HepG2 (cell line): ENCODE data around the gene TUG1. TPM values are rescaled to one million over a fixed set of nuclear protein-coding genes. Genes with fewer than 3 reads are reported as not detected.

Source experiments
- ATAC-seq: fragments of 200-7000 bp; cut with Tn5 transposase; 3 replicates; pipeline ENCODE4 v1.9.1; 2020; ENCODE audit warnings: mild to moderate bottlenecking, moderate library complexity
- Bru-seq: library from RNA; stranded (reverse); fragments of 400-500 nt; gene quantifications from one replicate; lab custom pipeline; 2021; lab: Mats Ljungman, UMichigan
- BruChase-seq, 2 experiments: library from RNA; stranded (reverse); fragments of 400-500 nt; gene quantifications; one replicate each; lab custom pipeline; 2021; lab: Mats Ljungman, UMichigan
- BruUV-seq: library from RNA; stranded (reverse); fragments of 400-500 nt; replicated peaks from 2 replicates; lab custom pipeline; 2021; lab: Mats Ljungman, UMichigan
- CTCF ChIA-PET: fragments of 300-600 bp; formaldehyde crosslinking; extraction: SDS; loops from one replicate; lab custom pipeline; 2021; ENCODE audit warnings: low total read pairs, inconsistent platforms, low intra/inter-chr PET ratio; lab: Yijun Ruan, JAX
- POLR2A ChIA-PET: fragments of 350-600 bp; sonication (Branson Sonifier 250); formaldehyde crosslinking; loops from one replicate; lab custom pipeline; 2020; ENCODE audit warnings: antibody characterized with exemption, inconsistent platforms; lab: Yijun Ruan, JAX
- DNase-seq: peaks from one replicate; pipeline ENCODE4 v3.0.0-alpha.2; 2015; ENCODE audit warnings: low spot score
- FAIRE-seq: peaks from 3 replicates; lab custom pipeline; 2011; peaks lifted over from hg19 to GRCh38; lab: Jason Lieb, UNC
- H2AFZ ChIP-seq: one replicate; pipeline ENCODE4 v1.6.1; 2011; ENCODE audit warnings: low read length, inconsistent platforms
- H3K27ac ChIP-seq: fragments of 300-600 bp; 3 replicates; pipeline ENCODE4 v1.8.0; 2011; ENCODE audit warnings: mixed run types, mild to moderate bottlenecking, mixed read lengths, low read length, inconsistent platforms; ENCODE audit not compliant: insufficient read depth; ENCODE audit errors: extremely low read length
- H3K27me3 ChIP-seq, 2 experiments: fragments of 200-600 bp in 1 of 2; 2 replicates in 1 of 2; 3 replicates in 1 of 2; pipeline versions ENCODE4 v1.6.0 to v1.8.0; 2011; ENCODE audit warnings: low read length in 2 of 2, mild to moderate bottlenecking in 2 of 2, moderate library complexity in 2 of 2, inconsistent platforms in 1 of 2; ENCODE audit not compliant: insufficient read depth in 2 of 2, control insufficient read depth in 1 of 2
- H3K36me3 ChIP-seq, 2 experiments: fragments of 200-600 bp in 1 of 2; replicated peaks in 1 of 2; 2 replicates in 1 of 2; 3 replicates in 1 of 2; pipeline versions ENCODE4 v1.5.1 to v1.8.0; 2011; ENCODE audit warnings: low read length in 2 of 2, inconsistent platforms in 1 of 2; ENCODE audit not compliant: insufficient read depth in 2 of 2, control insufficient read depth in 1 of 2
- H3K4me1 ChIP-seq: 2 replicates; pipeline ENCODE4 v1.5.1; 2012; ENCODE audit warnings: low read length, inconsistent platforms; ENCODE audit not compliant: insufficient read depth
- H3K4me2 ChIP-seq: 2 replicates; pipeline ENCODE4 v1.6.0; 2011; ENCODE audit warnings: low read depth, low read length, inconsistent platforms
- H3K4me3 ChIP-seq, 3 experiments: fragments of 200-600 bp in 1 of 3; sonication (generic), shearing (Covaris generic) in 1 of 3; replicated peaks in 1 of 3; 2 replicates each; pipeline ENCODE4 v1.5.1; 2011 to 2016; ENCODE audit warnings: low read length in 3 of 3, inconsistent platforms in 2 of 3, low read depth in 2 of 3, mild to moderate bottlenecking in 2 of 3, control low read depth in 1 of 3, mixed read lengths in 1 of 3; ENCODE audit not compliant: insufficient read depth in 1 of 3
- H3K79me2 ChIP-seq: one replicate; pipeline ENCODE4 v1.6.1; 2011; ENCODE audit warnings: low read length, inconsistent platforms; ENCODE audit not compliant: insufficient read depth
- H3K9ac ChIP-seq: 2 replicates; pipeline ENCODE4 v1.6.0; 2011; ENCODE audit warnings: mild to moderate bottlenecking, low read depth, low read length, inconsistent platforms; ENCODE audit not compliant: insufficient read depth
- H3K9me3 ChIP-seq: 2 replicates; pipeline ENCODE4 v1.5.1; 2012; ENCODE audit warnings: mild to moderate bottlenecking, low read length
- H4K20me1 ChIP-seq: 2 replicates; pipeline ENCODE4 v1.6.0; 2011; ENCODE audit warnings: inconsistent platforms, mild to moderate bottlenecking, low read length, moderate library complexity; ENCODE audit not compliant: insufficient read depth
- CBFB ChIP-seq: sonication (generic); formaldehyde crosslinking; IDR thresholded peaks from 2 replicates; pipeline ENCODE4 v1.4.0; 2020; ENCODE audit warnings: missing genetic modification reagents
- ELF3 ChIP-seq: IDR thresholded peaks from 2 replicates; pipeline ENCODE4 v1.6.1; 2016; ENCODE audit warnings: missing genetic modification reagents, missing compliant biosample characterization
- RARA ChIP-seq: IDR thresholded peaks from 2 replicates; pipeline ENCODE4 v1.6.1; 2016; ENCODE audit warnings: missing genetic modification reagents, missing compliant biosample characterization
- RNF2 ChIP-seq: fragments of 450-650 bp; conservative IDR thresholded peaks from 2 replicates; pipeline ENCODE4 v1.6.1; 2016; ENCODE audit warnings: low read depth
- ZNF331 ChIP-seq: sonication (generic); formaldehyde crosslinking; IDR thresholded peaks from 2 replicates; pipeline ENCODE4 v1.4.0; 2020; ENCODE audit warnings: missing genetic modification reagents
- ZNF501 ChIP-seq: sonication (generic); formaldehyde crosslinking; IDR thresholded peaks from 2 replicates; pipeline ENCODE4 v1.5.1; 2020; ENCODE audit warnings: mild to moderate bottlenecking, moderate library complexity, missing genetic modification reagents
- ZNF709 ChIP-seq: sonication (generic); formaldehyde crosslinking; IDR thresholded peaks from 2 replicates; pipeline ENCODE4 v1.5.0; 2020; ENCODE audit warnings: mild to moderate bottlenecking, missing genetic modification reagents
- WGBS: methylation state at CpG from one replicate; pipeline ENCODE4 v1.1.6; 2017; ENCODE audit warnings: low lambda C conversion rate; 5-methylcytosine and 5-hydroxymethylcytosine counted together
- in situ Hi-C: cut with HindIII; loops from 2 replicates; pipeline ENCODE4 v1.10.0; 2017; ENCODE audit warnings: low pct_unique_long_range_greater_than_20kb; ENCODE audit not compliant: extremely low pct_ligation_motif_present
- intact Hi-C: fragments of 100-400 bp; cut with micrococcal nuclease; formaldehyde crosslinking; loops from one replicate; pipeline ENCODE4 v1.10.0; 2022; ENCODE audit not compliant: unreplicated experiment
- long read RNA-seq, 2 experiments: library from RNA in 1 of 2; library from polyadenylated mRNA in 1 of 2; stranded (forward) in 1 of 2; unstranded in 1 of 2; transcript quantifications; one replicate each; pipeline ENCODE4 v2.0.0, GENCODE V29; 2019 to 2022
- polyA minus RNA-seq, 3 experiments: library from RNA; depleted of rRNA, polyadenylated mRNA; stranded (reverse); fragments of >200 nt; gene quantifications; 2 replicates each; pipeline ENCODE4 v1.2.3, GENCODE V29; 2011; ENCODE audit warnings: low replicate concordance in 1 of 3
- polyA plus RNA-seq, 8 experiments: library from polyadenylated mRNA; depleted of rRNA in 3 of 8; stranded (reverse) in 7 of 8; unstranded in 1 of 8; fragments of >200 nt; fragmentation: Illumina TruSeq in 4 of 8; extraction: Trizol in 4 of 8; gene quantifications; 2 replicates each; pipeline versions ENCODE4 v1.2.1 to v1.2.3, GENCODE V29; 2011 to 2016; ENCODE audit warnings: low read depth in 4 of 8, missing spikeins in 1 of 8, mixed read lengths in 1 of 8; ENCODE audit not compliant: insufficient read depth in 1 of 8
- total RNA-seq, 5 experiments: library from RNA; depleted of rRNA; stranded (reverse); fragments of >200 nt; fragmentation: Illumina TruSeq; extraction: Trizol; gene quantifications; 2 replicates each; pipeline ENCODE4 v1.2.3, GENCODE V29; 2016; ENCODE audit warnings: low read depth in 1 of 5
- TF ChIP-seq, protein P1 (sequence below): IDR thresholded peaks from 2 replicates; pipeline ENCODE4 v1.6.1; 2016; ENCODE audit warnings: missing genetic modification reagents, missing compliant biosample characterization
- TF ChIP-seq, protein P2 (sequence below): sonication (generic); formaldehyde crosslinking; IDR thresholded peaks from 2 replicates; pipeline ENCODE4 v1.4.0; 2020; ENCODE audit warnings: missing genetic modification reagents
- TF ChIP-seq, protein P3 (sequence below): IDR thresholded peaks from 2 replicates; pipeline ENCODE4 v1.6.1; 2016; ENCODE audit warnings: missing compliant biosample characterization, missing genetic modification reagents, borderline replicate concordance
- TF ChIP-seq, protein P4 (sequence below): sonication (generic); formaldehyde crosslinking; IDR thresholded peaks from 2 replicates; pipeline ENCODE4 v1.5.0; 2020; ENCODE audit warnings: mild to moderate bottlenecking, missing genetic modification reagents, borderline replicate concordance

TUG1 gene
- 32.8 and 35.2 TPM in 2 replicates for total RNA-seq (2016; rRNA removed; fragmentation: Illumina TruSeq; extraction: Trizol)
- total RNA-seq (2016; cell fraction: cytosol; rRNA removed; fragmentation: Illumina TruSeq; extraction: Trizol; ENCODE audit: low read depth), result 5.6 TPM in 2 replicates
- total RNA-seq (2016; cell fraction: insoluble cytoplasmic fraction; rRNA removed; fragmentation: Illumina TruSeq; extraction: Trizol), result 29.2 and 33.7 TPM in 2 replicates
- total RNA-seq (2016; cell fraction: membrane; rRNA removed; fragmentation: Illumina TruSeq; extraction: Trizol), result 14.7 and 16.1 TPM in 2 replicates
- total RNA-seq (2016; cell fraction: nucleus; rRNA removed; fragmentation: Illumina TruSeq; extraction: Trizol), result 83.8 and 92.0 TPM in 2 replicates
- polyA plus RNA-seq (2011; rRNA removed), result 101 and 122 TPM in 2 replicates
- polyA plus RNA-seq (2011; cell fraction: cytosol; rRNA removed), result 31.0 and 49.1 TPM in 2 replicates
- 221 and 244 TPM in 2 replicates for polyA plus RNA-seq (2011; cell fraction: nucleus; rRNA removed)
- 49.1 and 54.7 TPM in 2 replicates for polyA plus RNA-seq (2012)
- polyA plus RNA-seq (2016; cell fraction: cytosol; fragmentation: Illumina TruSeq; extraction: Trizol; ENCODE audit: low read depth), result 2.9 and 3.1 TPM in 2 replicates
- 37.7 TPM in 2 replicates for polyA plus RNA-seq (2016; cell fraction: insoluble cytoplasmic fraction; fragmentation: Illumina TruSeq; extraction: Trizol; ENCODE audit: low read depth)
- 8.1 and 9.1 TPM in 2 replicates for polyA plus RNA-seq (2016; cell fraction: membrane; fragmentation: Illumina TruSeq; extraction: Trizol; ENCODE audit: low read depth)
- 201 TPM in 2 replicates for polyA plus RNA-seq (2016; cell fraction: nucleus; fragmentation: Illumina TruSeq; extraction: Trizol; ENCODE audit: insufficient read depth, low read depth)
- polyA minus RNA-seq (2011; rRNA and poly(A)+ RNA removed; ENCODE audit: low replicate concordance), result 56.5 and 73.9 TPM in 2 replicates
- 31.0 and 37.3 TPM in 2 replicates for polyA minus RNA-seq (2011; cell fraction: cytosol; rRNA and poly(A)+ RNA removed)
- polyA minus RNA-seq (2011; cell fraction: nucleus; rRNA and poly(A)+ RNA removed), result 167 and 186 TPM in 2 replicates
- Bru-seq, nascent RNA, result percentile 98 among the genes with signal in this experiment
- BruChase-seq, experiment 1, labeled RNA remaining after a 6-hour chase, result percentile 99 among the genes with signal in this experiment
- BruChase-seq, experiment 2, labeled RNA remaining after a 2-hour chase, result percentile 99 among the genes with signal in this experiment
- long read RNA-seq, experiment 1, full-length matches to known transcripts, result 3 of 8 reads
- long read RNA-seq, experiment 1, partial matches to known transcripts, result 2 of 8 reads
- long read RNA-seq, experiment 1, other reads (novel, unspliced or antisense), result 3 of 8 reads
- long read RNA-seq, experiment 2, full-length matches to known transcripts, result 10 of 61 reads
- long read RNA-seq, experiment 2, partial matches to known transcripts, result 0 of 61 reads
- long read RNA-seq, experiment 2, other reads (novel, unspliced or antisense), result 51 of 61 reads

DNA sequence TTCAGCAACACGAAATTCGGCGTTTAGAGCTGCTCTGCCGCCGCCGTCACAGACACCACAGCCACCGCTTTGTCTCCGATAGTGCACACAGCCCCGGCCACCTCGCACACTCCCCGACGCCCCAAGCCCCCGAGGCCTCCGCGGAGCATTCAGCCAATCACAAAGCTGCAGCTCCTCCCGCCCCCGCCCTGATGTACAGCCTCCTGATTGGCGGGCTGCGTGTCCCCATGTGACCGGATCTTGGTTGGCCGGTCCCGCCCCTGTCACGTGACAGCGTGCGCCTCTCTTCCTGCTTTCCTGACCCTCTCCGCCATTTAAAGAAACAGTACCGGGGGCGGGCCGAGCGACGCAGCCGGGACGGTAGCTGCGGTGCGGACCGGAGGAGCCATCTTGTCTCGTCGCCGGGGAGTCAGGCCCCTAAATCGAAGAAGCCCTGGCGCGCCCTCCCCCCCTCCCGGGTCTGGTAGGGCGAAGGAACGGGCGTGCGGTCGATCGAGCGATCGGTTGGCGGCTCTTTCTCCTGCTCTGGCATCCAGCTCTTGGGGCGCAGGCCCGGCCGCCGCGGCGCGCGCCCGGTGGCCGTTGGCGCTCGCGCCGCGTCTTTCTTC lies at the start of gene TUG1:
TSS of gene TUG1 (plus strand) at position 342 of the 608 bp plus-strand sequence.
- BruUV-seq, result no TSS peak
- H3K27me3 ChIP-seq, result no peaks in the 10 kb centered on the region; a peak in 1 of 5 replicates
- peak within 1 kb of the TSS; percentile 84 for H3K27ac ChIP-seq
- H3K79me2 ChIP-seq, result peaks cover 83% of the 10 kb centered on the region
- H3K9ac ChIP-seq, result peak within 1 kb of the TSS; percentile 84
- intact Hi-C loops (loop anchor here (5.0 kb wide), 2 partner anchors 88 to 113 kb away; partner anchors contain the start of gene SMTN), in situ Hi-C loops (loop anchor here (5.0 to 10.0 kb wide), 2 partner anchors 113 to 176 kb away; partner anchors contain the start of genes PLA2G3 and SMTN)
- peak within 1 kb of the TSS; percentile 96 for H3K4me2 ChIP-seq
- H3K9me3 ChIP-seq, result no peaks in the 10 kb centered on the region
- no peak within 1 kb of the TSS for H2AFZ ChIP-seq
- peak; percentile 97 for ATAC-seq
- H3K36me3 ChIP-seq, result peaks cover 3 to 28% of the 10 kb centered on the region in 2 experiments; a peak in 3 of 5 replicates
- H3K4me1 ChIP-seq, result peaks cover 69% of the 10 kb centered on the region
- H3K4me3 ChIP-seq, result peak within 1 kb of the TSS; percentile 80 to 89 (median 88)
- peaks cover 23% of the 10 kb centered on the region for H4K20me1 ChIP-seq
- ChIA-PET POLR2A (interaction anchor here (0.6 to 7.6 kb wide), 30 partner anchors 10 to 1574 kb away, joined by 3 to 113 read pairs (median 4); partner anchors contain the start of genes DUSP18, PATZ1, PES1 and RNF185), CTCF (no interaction called here)
- FAIRE-seq, result peak; percentile 74
- 0% methylated on average over 11 of the region's 67 CpGs for WGBS
- peak; percentile 96 for DNase-seq
- TF ChIP-seq, protein P1, sequence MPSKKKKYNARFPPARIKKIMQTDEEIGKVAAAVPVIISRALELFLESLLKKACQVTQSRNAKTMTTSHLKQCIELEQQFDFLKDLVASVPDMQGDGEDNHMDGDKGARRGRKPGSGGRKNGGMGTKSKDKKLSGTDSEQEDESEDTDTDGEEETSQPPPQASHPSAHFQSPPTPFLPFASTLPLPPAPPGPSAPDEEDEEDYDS (CRISPR knock-in tag), result peak; percentile 88
- TF ChIP-seq ZNF709 (CRISPR knock-in tag) (peak; percentile 79; the same call in 1 of the 2 replicates), ZNF331 (peak; percentile 88; the same call in 1 of the 2 replicates), ELF3 (CRISPR knock-in tag) (peak; percentile 91), RARA (CRISPR knock-in tag) (peak; percentile 18; the same call in 1 of the 2 replicates), RNF2 (no peak), ZNF501 (CRISPR knock-in tag) (peak; percentile 9; the same call in 1 of the 2 replicates), CBFB (0 out of 2 replicates have a peak, but pooled peaks have one; percentile 2)
- TF ChIP-seq, protein P2, sequence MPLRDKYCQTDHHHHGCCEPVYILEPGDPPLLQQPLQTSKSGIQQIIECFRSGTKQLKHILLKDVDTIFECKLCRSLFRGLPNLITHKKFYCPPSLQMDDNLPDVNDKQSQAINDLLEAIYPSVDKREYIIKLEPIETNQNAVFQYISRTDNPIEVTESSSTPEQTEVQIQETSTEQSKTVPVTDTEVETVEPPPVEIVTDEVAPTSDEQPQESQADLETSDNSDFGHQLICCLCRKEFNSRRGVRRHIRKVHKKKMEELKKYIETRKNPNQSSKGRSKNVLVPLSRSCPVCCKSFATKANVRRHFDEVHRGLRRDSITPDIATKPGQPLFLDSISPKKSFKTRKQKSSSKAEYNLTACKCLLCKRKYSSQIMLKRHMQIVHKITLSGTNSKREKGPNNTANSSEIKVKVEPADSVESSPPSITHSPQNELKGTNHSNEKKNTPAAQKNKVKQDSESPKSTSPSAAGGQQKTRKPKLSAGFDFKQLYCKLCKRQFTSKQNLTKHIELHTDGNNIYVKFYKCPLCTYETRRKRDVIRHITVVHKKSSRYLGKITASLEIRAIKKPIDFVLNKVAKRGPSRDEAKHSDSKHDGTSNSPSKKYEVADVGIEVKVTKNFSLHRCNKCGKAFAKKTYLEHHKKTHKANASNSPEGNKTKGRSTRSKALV (CRISPR knock-in tag), result no peak
- TF ChIP-seq, protein P3, sequence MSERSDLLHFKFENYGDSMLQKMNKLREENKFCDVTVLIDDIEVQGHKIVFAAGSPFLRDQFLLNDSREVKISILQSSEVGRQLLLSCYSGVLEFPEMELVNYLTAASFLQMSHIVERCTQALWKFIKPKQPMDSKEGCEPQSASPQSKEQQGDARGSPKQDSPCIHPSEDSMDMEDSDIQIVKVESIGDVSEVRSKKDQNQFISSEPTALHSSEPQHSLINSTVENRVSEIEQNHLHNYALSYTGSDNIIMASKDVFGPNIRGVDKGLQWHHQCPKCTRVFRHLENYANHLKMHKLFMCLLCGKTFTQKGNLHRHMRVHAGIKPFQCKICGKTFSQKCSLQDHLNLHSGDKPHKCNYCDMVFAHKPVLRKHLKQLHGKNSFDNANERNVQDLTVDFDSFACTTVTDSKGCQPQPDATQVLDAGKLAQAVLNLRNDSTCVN (CRISPR knock-in tag), result peak; percentile 57; the same call in 1 of the 2 replicates
- TF ChIP-seq, protein P4, sequence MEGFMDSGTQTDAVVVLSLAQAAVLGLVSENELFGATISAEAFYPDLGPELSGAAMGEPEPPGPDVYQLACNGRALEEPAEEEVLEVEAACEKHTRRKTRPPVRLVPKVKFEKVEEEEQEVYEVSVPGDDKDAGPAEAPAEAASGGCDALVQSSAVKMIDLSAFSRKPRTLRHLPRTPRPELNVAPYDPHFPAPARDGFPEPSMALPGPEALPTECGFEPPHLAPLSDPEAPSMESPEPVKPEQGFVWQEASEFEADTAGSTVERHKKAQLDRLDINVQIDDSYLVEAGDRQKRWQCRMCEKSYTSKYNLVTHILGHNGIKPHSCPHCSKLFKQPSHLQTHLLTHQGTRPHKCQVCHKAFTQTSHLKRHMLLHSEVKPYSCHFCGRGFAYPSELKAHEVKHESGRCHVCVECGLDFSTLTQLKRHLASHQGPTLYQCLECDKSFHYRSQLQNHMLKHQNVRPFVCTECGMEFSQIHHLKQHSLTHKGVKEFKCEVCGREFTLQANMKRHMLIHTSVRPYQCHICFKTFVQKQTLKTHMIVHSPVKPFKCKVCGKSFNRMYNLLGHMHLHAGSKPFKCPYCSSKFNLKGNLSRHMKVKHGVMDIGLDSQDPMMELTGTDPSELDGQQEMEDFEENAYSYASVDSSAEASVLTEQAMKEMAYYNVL, result peak; percentile 56; the same call in 1 of the 2 replicates
